ENCODE measurements around the gene PPP1R36. TPM values are rescaled to one million over a fixed set of nuclear protein-coding genes. Genes with fewer than 3 reads are reported as not detected.

Gene PPP1R36
- total and polyA plus RNA-seq, 2 of the 8 experiments (the other 6 are each of a cell fraction or from before 2014, with no cell fraction given): 0.39 to 0.93 TPM

GRCh38 chr14:64623554-64624165 lies 73.9 kb downstream of the PPP1R36 start:
- ChIA-PET CTCF (ENCODE audit: partially characterized antibody) (interaction anchor here (7.0 kb wide), 1 partner anchor 13 kb away, joined by 60 read pairs; no protein-coding TSS in a partner anchor), POLR2A (ENCODE audit: partially characterized antibody) (no interaction called here)
- Histone ChIP-seq H2BK120ac (replicated peaks; ENCODE audit: low read depth, low read length) (no peak overlapping the region), H2AK5ac (ENCODE audit: low read depth, low read length) (no peak overlapping the region), H3K18ac (ENCODE audit: extremely low read depth, low read length) (no peak overlapping the region), H3K79me2 (ENCODE audit: control insufficient read depth in 1 of 2, insufficient read depth in 2 of 2, low read length in 2 of 2) (no peaks in the 10 kb centered on the region), H3K36me3 (ENCODE audit: control insufficient read depth in 2 of 4, insufficient read depth in 4 of 4, low read length in 3 of 4) (no peaks in the 10 kb centered on the region), H3K79me1 (ENCODE audit: low read depth, low read length) (no peaks in the 10 kb centered on the region), H3K27me3 (replicated peaks in 1 of 4; ENCODE audit: control insufficient read depth in 3 of 4, extremely low read depth in 1 of 4, insufficient read depth in 3 of 4, low read length in 3 of 4) (no peaks in the 10 kb centered on the region), H3K4me2 (ENCODE audit: insufficient read depth in 1 of 2, low read depth in 2 of 2, low read length in 2 of 2) (no peak overlapping the region), H3K56ac (replicated peaks; ENCODE audit: insufficient read length, low read depth, low read length) (no peak overlapping the region), H2BK15ac (ENCODE audit: low read length) (no peak overlapping the region), H3K27ac (ENCODE audit: low read depth, low read length) (no peak overlapping the region), H4K20me1 (replicated peaks in 1 of 2; ENCODE audit: control insufficient read depth in 1 of 2, insufficient read depth in 2 of 2, low read length in 2 of 2) (no peaks in the 10 kb centered on the region), H3K4ac (replicated peaks; ENCODE audit: insufficient read length, low read depth, low read length) (no peak overlapping the region), H2BK5ac (ENCODE audit: low read depth, low read length) (no peak overlapping the region), H4K5ac (ENCODE audit: insufficient read length, low read depth, low read length) (no peak overlapping the region), H2AFZ (ENCODE audit: low read length) (no peak overlapping the region), H2BK12ac (ENCODE audit: low read depth, low read length) (no peak overlapping the region), H3K23ac (ENCODE audit: insufficient read length) (no peak overlapping the region), H3K4me3 (ENCODE audit: extremely low read depth in 1 of 4, insufficient read depth in 2 of 4, low read depth in 3 of 4, low read length in 4 of 4) (no peak overlapping the region), H3K9me3 (ENCODE audit: insufficient read depth in 2 of 2, low read depth in 1 of 2, low read length in 1 of 2) (no peaks in the 10 kb centered on the region), H3K9ac (replicated peaks in 1 of 4; ENCODE audit: extremely low read depth in 1 of 4, low read depth in 3 of 4, low read length in 3 of 4) (no peak overlapping the region), H3K4me1 (replicated peaks in 1 of 4; ENCODE audit: control insufficient read depth in 3 of 4, insufficient read depth in 4 of 4, low read length in 3 of 4) (peaks cover 0 to 6% (median 0%) of the 10 kb centered on the region in 4 experiments; a peak in 2 of 7 replicates), H4K91ac (replicated peaks; ENCODE audit: insufficient read length, low read length) (no peak overlapping the region), H2BK20ac (ENCODE audit: low read length) (no peak overlapping the region), H3K23me2 (ENCODE audit: low read depth, low read length) (no peaks in the 10 kb centered on the region), H4K8ac (ENCODE audit: extremely low read depth, insufficient read depth, low read length) (no peak overlapping the region), H3K14ac (ENCODE audit: insufficient read length) (no peak overlapping the region)
- no peak for DNase-seq (ENCODE audit: low read depth in 1 of 2, low spot score in 2 of 2)
- no peak for FAIRE-seq
- no peak for TF ChIP-seq EGR1 (IDR thresholded peaks at IDR 0.05; ENCODE audit: borderline replicate concordance, low read depth, low read length)
- TF ChIP-seq RXRA (IDR thresholded peaks at IDR 0.05; ENCODE audit: insufficient read depth, low read depth, low read length): no peak
- TF ChIP-seq RNF2 (IDR thresholded peaks at IDR 0.05; ENCODE audit: borderline replicate concordance, low read depth, low read length, missing control alignments, poor library complexity, severe bottlenecking): no peak
- TF ChIP-seq TBP (IDR thresholded peaks at IDR 0.05; ENCODE audit: low read depth, low read length): no peak
- TF ChIP-seq POU5F1 (IDR thresholded peaks at IDR 0.05; ENCODE audit: low read depth, low read length): no peak
- WGBS, 2 experiments (ENCODE audit: extremely low coverage in 1 of 2, insufficient coverage in 1 of 2, insufficient read length in 1 of 2, insufficient replicate concordance in 2 of 2, low coverage in 1 of 2, low lambda C conversion rate in 2 of 2, missing lambda C conversion rate in 1 of 2): 93% methylated on average over 7 of the region's 7 CpGs; no CpG with 5 or more reads in 1 of the 2 experiments
